HL-60 (cell line): ENCODE measurements around the gene SH3PXD2A.

ENCODE experiments used
- DNase-seq, 2 experiments: peaks; one replicate each; pipeline ENCODE4 v3.0.0-alpha.2; 2010 to 2020; ENCODE audit warnings: low read depth in 1 of 2, low spot score in 1 of 2
- H3K27ac ChIP-seq: fragments of 250-450 bp; sonication (Bioruptor Pico); replicated peaks from 2 replicates; pipeline ENCODE4 v1.5.1; 2020; ENCODE audit warnings: mild to moderate bottlenecking, moderate library complexity
- H3K27me3 ChIP-seq: fragments of 250-450 bp; sonication (Bioruptor Pico); 2 replicates; pipeline ENCODE4 v1.5.1; 2021; ENCODE audit warnings: mild to moderate bottlenecking, moderate library complexity; ENCODE audit not compliant: insufficient read depth, poor library complexity, severe bottlenecking
- H3K4me3 ChIP-seq: replicated peaks from 2 replicates; pipeline ENCODE4 v1.5.1; 2011; ENCODE audit warnings: mild to moderate bottlenecking, control low read depth, low read length; ENCODE audit not compliant: insufficient read depth
- CTCF ChIP-seq: IDR thresholded peaks from one replicate; pipeline ENCODE4 v1.5.1; 2011; ENCODE audit warnings: low read length, control low read depth, inconsistent platforms; ENCODE audit not compliant: insufficient read depth
- GABPA ChIP-seq: IDR thresholded peaks from 2 replicates; pipeline ENCODE4 v1.6.1; 2012; ENCODE audit warnings: low read depth
- POLR2AphosphoS5 ChIP-seq: IDR thresholded peaks from 2 replicates; pipeline ENCODE4 v1.6.1; 2012; ENCODE audit warnings: low read depth
- SPI1 ChIP-seq: IDR thresholded peaks from 2 replicates; pipeline ENCODE4 v1.6.1; 2012; ENCODE audit warnings: low read depth, mild to moderate bottlenecking, borderline replicate concordance
- TF ChIP-seq, protein P1 (sequence below): IDR thresholded peaks from 2 replicates; pipeline ENCODE4 v1.6.1; 2012; ENCODE audit warnings: low read depth; ENCODE audit not compliant: insufficient replicate concordance

SH3PXD2A gene

GRCh38 chr10:103897241-103897774, 41.9 kb upstream of the SH3PXD2A start:
- Histone ChIP-seq H3K27me3 (no peaks in the 10 kb centered on the region), H3K4me3 (no peak overlapping the region), H3K27ac (no peak overlapping the region)
- TF ChIP-seq GABPA = no peak
- TF ChIP-seq, protein P1, sequence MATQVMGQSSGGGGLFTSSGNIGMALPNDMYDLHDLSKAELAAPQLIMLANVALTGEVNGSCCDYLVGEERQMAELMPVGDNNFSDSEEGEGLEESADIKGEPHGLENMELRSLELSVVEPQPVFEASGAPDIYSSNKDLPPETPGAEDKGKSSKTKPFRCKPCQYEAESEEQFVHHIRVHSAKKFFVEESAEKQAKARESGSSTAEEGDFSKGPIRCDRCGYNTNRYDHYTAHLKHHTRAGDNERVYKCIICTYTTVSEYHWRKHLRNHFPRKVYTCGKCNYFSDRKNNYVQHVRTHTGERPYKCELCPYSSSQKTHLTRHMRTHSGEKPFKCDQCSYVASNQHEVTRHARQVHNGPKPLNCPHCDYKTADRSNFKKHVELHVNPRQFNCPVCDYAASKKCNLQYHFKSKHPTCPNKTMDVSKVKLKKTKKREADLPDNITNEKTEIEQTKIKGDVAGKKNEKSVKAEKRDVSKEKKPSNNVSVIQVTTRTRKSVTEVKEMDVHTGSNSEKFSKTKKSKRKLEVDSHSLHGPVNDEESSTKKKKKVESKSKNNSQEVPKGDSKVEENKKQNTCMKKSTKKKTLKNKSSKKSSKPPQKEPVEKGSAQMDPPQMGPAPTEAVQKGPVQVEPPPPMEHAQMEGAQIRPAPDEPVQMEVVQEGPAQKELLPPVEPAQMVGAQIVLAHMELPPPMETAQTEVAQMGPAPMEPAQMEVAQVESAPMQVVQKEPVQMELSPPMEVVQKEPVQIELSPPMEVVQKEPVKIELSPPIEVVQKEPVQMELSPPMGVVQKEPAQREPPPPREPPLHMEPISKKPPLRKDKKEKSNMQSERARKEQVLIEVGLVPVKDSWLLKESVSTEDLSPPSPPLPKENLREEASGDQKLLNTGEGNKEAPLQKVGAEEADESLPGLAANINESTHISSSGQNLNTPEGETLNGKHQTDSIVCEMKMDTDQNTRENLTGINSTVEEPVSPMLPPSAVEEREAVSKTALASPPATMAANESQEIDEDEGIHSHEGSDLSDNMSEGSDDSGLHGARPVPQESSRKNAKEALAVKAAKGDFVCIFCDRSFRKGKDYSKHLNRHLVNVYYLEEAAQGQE = no peak
- DNase-seq = no peak

DNA sequence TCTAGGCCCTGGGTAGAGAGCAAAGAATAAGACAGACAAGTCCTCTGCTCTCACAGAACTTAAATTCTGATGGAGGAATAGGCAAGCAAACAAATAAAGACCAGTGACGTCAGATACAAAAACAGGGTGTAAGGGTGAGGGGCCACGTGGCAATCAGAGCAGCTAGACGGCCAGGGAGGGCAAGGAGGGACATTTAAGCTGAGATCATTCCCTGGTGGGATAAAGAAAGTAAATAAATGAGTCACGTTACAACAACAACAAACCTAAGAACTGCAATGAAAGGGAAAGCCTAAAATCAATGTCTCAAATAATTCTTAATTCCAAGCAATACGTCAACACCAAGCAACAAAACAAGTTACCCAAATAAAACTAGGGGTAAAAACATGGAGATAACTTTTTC, 40.8 kb upstream of the SH3PXD2A start:
- H3K27me3 ChIP-seq = no peaks in the 10 kb centered on the region
- H3K27ac ChIP-seq = no peak overlapping the region
- DNase-seq = no peak
- TF ChIP-seq, protein P1 = no peak
- TF ChIP-seq POLR2AphosphoS5 (no peak), CTCF (no peak), GABPA (no peak), SPI1 (no peak)
- H3K4me3 ChIP-seq = no peak overlapping the region

DNA sequence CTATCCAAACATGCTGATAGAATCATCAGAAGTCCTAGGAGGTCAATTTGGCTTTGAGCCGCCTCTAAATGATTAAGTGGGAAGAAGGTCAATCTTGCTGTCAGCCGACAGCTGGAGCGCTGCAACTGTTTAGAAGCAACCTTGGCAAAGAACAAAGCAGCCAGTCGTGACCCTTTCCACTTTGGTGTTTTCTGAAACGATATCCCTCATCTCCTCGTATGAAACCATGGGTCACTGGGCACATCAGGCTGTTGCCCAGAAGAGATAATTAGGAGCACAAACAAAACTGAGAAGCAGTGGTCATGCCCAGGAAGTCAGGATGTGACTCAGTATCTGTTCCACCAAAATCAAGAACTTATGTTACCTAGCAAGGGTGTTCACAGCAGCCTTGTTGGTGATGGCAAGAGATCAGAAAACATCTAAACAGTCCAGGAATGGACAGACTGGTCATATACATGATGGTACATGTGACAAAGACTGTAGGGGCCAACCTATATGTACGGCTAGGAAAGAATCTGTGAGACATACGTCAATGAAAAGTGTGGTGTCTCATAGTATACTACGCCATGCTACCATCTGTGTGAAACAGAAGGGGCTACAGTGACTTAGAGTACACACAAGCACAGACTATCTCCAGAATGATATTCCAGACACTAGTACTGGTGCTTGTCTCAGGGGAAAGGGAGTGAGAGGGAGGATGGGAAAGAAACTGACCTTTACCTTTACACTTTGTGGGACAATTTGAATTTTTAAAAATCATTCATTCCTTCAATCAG, 40.2 kb upstream of the SH3PXD2A start:
- Histone ChIP-seq H3K27ac (no peak overlapping the region), H3K27me3 (no peaks in the 10 kb centered on the region), H3K4me3 (no peak overlapping the region)
- TF ChIP-seq POLR2AphosphoS5 (no peak), SPI1 (no peak), GABPA (no peak), CTCF (no peak)
- TF ChIP-seq, protein P1 = no peak
- DNase-seq = no peak
